ENCODE results near the gene JOSD2.

JOSD2 gene, protein sequence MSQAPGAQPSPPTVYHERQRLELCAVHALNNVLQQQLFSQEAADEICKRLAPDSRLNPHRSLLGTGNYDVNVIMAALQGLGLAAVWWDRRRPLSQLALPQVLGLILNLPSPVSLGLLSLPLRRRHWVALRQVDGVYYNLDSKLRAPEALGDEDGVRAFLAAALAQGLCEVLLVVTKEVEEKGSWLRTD

DNA sequence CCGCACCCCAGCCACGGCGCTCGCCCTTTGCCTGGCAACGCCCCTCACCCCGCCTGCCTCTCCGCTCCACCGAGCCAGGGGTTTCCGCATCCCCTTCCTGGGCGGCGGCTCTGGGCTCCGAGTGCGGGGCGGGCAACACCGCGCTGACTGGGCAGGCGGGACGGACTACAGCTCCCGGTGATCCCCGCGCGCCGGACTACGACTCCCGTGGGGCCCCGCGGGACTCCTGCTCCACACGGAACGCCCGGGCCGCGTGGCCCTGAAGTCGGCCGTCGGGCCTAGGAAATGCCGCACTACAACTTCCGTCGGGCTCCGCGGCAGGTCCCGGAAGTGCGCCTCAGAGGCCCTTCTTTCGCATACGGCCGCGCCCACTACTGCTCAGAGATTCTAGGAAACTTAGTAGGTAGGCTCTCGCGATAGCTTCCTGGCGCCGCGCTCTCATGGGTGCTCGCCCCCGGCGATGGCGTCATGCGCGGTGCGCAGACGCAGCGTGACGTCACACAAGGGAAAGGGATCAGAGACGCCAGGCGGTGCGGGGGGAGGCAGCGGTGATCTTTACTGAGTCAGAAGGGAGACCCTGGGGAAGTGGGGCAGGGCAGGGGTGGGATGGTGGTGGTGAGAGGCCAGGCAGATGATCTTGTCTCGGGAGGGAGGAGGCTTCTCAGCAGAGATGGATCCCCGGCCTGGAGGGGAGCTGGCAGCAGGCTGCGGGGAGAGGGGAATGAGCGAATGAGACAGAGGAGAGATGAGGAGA lies at the start of gene JOSD2:
Gene JOSD2 (minus strand): TSS at position 123 of the 754 bp plus-strand sequence. CDS start 760 bp downstream, outside the sequence.
- peak; percentile 92 to 98 for DNase-seq (ENCODE audit: extremely low read depth in 1 of 2, low read depth in 1 of 2)

DNA sequence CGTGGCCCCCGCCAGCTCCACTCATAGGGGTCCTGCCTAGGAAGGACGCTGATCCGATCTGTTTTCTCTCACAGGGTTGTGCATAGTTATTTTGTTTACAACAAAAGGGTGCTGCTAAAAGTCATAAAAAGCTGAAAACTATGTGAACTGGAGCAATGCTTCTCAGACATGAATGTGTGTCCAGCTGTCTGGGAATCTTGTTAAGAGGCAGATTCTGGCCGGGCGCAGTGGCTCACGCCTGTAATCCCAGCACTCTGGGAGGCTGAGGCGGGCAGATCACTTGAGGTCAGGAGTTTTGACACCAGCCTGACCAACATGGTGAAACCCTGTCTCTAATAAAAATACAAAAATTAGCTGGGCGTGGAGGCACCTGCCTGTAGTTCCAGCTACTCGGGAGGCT lies 48.6 kb upstream of the JOSD2 start:
- DNase-seq (ENCODE audit: extremely low read depth in 1 of 2, low read depth in 1 of 2) = no peak

DNA sequence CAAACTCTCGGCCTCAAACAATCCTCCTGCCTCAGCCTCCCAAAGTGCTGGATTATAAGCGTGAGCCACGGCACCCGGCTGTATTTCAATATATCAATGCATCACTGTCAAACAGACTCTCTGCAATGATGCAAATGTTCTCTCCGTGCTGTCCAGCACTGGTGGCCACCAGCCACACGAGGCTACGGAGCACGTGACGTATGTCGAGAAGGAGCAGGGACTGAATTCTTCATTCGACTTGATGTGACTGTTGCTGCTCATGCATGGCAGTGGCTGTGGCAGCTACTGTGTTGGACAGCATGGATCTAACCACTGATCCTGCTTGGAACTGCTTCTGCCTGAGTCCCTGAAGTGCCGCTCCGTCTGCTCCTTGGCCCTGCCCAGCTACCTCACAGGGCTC lies 47.5 kb upstream of the JOSD2 start:
- DNase-seq (ENCODE audit: extremely low read depth in 1 of 2, low read depth in 1 of 2) = no peak

DNA sequence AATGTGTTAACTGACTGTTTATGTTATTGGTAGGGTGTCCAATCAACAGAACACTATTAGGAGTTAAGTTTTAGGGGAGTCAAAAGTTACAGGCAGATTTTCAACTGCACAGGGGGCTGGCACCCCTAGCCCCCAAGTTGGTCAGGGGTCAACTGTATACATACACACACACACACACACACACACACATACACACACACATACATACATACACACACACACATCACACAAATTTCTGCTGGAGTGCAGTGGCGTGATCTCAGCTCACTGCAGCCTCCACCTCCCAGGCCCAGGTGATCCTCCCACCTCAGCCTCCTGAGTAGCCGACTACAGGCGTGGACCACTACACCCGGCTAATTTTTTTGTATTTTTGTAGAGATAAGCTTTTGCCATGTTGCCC lies 47.0 kb upstream of the JOSD2 start:
- no peak for DNase-seq (ENCODE audit: extremely low read depth in 1 of 2, low read depth in 1 of 2)

DNA sequence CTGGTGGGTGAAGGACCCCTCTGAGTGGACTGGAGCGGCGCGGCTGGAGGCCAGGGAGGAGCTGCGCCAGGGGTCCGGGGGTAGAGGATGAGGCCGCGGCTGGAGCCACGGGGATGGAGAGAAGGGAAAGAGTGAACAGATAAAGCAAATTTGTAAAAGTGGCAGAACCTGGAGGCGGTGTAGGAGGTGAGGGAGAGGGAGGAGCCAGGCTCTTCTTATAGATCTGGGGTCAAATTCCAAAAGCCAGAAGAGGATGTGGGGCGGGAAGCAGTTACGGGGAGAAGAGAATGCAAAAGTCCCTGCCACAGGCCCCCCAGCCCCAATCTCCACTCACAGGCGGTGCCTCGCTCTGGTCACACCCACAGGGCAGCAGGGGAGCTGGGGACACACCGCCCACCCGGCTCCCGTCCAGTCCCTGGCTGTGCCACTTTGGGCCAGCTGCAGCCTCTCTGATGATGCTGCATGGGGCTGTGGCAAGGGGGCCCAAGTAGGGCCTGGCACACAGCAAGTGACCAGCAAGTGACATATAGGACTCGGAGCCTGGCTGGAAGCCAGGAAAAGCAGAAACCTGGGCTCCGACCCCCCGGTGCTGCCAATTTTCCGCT lies 46.1 kb upstream of the JOSD2 start:
- DNase-seq (ENCODE audit: extremely low read depth in 1 of 2, low read depth in 1 of 2) = no peak

DNA sequence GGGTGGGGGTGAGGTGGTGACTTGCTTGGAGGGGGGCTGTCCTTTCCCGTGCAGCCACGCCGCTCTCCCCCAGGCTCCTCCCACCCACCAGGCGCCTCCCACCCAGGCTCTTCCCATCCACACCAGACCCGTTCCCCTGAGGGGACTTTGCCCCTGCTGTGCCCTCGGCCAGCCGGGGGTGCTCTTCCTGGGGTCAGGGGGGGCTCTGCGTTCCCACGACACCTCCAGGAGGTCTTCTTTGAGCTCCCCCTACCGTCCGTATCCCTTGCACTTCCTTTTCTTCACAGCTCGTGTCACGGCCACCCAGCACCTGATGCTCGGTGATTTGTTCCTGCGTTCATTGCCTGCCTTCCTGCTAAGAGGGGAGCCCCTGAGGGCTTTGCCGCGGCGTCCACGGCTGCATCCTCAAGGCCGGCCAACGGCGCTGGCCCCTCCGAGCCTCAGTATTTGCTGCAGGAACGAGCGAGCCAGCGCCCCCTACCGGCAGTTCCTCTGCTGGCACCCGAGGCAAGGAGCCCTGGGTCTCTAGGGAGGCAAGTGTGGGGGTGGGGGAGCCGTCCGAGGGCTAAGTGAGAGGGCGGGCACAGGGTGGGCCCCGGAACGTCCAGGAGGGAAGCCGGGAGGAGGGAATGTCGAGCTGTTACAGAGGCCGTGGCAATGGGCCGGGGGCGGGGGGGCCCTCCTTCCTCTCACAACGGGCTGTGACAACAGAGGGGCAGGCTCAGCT lies 45.5 kb upstream of the JOSD2 start:
- DNase-seq (ENCODE audit: extremely low read depth in 1 of 2, low read depth in 1 of 2) = peak; percentile 48 to 74

DNA sequence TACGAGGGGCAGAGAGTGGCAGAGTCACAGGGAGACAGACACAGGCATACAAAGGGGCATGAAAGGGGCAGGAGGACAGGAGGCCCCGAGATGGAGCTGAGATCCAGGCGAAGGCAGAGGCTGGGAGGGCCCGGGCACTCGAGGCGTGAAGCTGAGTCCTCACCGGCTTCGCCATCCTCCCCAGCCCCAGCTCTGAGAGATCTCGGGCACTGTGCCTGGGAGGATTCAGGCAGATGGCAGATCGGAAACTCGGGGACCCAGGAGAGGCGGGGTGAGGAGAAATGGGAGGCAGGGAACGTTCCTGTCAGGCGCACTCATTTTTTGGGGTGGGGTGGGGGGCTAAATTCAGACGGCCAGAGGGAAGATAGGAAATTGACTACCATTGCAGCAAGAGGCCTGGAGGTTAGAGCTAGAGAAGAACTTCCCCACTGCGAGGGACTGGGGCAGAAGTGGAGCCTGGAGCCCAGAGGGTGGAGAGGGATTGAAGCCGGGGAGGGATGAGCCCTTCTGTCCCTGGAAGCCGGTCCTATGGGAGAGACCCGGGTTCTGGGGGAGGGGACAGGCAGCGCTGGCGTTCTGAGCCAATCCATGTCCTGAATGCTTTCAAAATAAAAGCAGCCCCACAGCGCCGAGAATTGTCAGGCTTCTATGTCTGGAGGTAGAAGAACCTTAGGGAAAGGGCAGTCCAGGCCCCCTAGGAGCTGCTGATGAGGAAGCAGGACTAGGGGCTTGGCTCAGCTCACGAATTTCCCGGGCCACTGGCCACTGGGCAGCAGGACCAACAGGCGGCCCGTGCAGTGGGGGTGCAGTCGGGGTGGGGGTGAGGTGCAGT lies 44.7 kb upstream of the JOSD2 start:
- DNase-seq (ENCODE audit: extremely low read depth in 1 of 2, low read depth in 1 of 2) = no peak

DNA sequence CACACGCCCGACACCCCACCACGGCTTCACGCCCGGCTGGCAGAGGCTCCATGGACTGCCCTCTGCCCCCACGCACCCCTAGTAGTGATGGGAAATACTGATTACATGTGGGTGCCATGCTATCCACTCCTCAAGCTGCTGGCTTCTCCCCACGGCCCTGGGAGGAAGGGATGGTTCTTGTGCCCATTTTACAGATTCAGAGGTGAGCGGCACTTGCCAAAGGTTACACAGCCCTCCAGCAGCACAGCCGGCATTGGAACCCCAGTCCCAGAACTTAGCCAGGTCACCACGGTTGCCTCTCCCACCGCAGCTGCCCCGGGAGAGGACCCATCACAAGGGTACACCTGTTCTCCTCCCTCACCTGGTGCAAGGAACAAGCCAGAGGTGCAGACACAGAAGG lies 44.0 kb upstream of the JOSD2 start:
- no peak for DNase-seq (ENCODE audit: extremely low read depth in 1 of 2, low read depth in 1 of 2)

DNA sequence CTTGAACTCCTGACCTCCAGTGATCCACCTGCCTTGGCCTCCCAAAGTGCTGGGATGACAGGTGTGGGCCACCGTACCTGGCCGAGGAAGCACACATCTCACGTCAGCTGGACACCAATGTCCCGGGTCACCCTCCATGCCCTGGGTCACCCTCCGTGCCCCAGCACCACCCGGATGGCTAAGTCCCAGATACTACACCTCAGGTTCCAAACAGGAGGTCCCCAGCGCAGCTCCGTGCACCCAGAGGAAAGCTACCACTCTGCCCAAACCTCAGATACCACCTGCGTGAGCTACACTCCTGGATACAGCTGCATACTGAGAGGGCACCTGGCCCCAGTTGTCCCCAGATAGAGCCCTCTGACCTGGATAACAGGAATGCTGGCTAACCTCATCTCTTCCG lies 43.2 kb upstream of the JOSD2 start:
- no peak for DNase-seq (ENCODE audit: extremely low read depth in 1 of 2, low read depth in 1 of 2)

DNA sequence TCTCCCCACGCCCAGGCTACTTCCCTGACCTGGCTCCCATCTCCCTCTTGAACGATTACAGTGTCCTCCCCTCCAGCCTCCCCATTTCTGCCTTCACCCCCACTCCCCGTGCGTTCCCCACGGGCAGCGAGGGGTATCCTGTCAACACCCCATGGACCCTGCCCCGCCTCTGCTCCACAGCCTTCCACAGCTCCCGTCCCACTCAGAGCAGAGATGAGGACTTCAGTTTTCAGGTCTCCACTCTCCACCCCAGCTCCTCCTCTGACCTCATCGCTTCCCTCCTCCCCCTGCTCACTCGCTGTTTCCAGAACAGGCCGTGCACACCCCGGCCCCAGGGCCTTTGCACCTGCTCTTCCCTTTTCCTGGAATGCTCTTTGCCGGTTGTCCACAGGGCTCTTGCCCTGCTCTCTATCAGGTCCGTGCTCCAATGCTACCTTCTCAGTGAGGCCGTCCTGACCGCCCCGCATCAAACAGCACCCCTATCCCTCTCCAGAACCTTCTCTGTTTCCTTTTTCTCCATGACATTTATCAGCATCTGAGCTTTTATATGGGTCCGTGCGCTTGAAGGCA lies 42.2 kb upstream of the JOSD2 start:
- DNase-seq (ENCODE audit: extremely low read depth in 1 of 2, low read depth in 1 of 2) = no peak

DNA sequence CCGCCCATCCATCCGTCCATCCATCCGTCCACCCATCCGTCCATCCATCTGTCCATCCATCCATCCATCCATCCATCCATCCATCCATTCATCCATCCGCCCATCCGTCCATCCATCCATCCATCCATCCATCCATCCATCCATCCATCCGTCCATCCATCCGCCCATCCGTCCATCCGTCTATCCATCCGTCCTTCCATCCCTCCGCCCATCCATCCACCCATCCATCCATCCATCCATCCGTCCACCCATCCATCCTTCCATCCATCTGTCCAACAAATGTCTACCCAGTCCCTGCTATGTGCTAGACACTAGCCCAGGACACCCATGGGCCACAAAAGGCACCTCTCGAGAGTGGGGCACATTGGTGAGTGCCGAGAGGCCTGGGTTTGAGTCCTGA lies 41.5 kb upstream of the JOSD2 start:
- no peak for DNase-seq (ENCODE audit: extremely low read depth in 1 of 2, low read depth in 1 of 2)

DNA sequence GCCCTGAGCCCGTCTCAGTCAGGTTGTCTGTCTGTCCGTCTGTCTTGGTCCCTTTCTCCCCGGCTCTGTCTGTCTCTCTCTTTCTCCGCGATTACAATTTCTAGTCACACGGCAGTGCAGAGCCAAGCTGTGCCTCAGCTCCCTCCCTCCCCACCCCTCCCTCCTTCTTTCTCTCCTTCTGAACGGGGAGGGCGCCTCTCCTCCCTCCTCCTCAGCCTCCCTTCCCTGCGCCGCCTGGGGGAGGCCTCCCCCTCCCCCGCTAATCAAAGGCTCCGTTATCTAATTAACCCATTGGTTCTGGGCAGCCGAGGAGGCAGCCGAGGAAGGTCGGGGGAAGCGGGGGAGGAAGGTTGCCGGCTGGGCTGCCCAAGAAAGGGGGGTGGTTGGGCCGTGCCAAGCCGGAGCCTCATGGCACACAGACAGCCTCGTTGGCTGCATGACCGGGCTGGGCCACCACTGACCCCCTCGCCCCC lies 40.8 kb upstream of the JOSD2 start:
- no peak for DNase-seq (ENCODE audit: extremely low read depth in 1 of 2, low read depth in 1 of 2)

DNA sequence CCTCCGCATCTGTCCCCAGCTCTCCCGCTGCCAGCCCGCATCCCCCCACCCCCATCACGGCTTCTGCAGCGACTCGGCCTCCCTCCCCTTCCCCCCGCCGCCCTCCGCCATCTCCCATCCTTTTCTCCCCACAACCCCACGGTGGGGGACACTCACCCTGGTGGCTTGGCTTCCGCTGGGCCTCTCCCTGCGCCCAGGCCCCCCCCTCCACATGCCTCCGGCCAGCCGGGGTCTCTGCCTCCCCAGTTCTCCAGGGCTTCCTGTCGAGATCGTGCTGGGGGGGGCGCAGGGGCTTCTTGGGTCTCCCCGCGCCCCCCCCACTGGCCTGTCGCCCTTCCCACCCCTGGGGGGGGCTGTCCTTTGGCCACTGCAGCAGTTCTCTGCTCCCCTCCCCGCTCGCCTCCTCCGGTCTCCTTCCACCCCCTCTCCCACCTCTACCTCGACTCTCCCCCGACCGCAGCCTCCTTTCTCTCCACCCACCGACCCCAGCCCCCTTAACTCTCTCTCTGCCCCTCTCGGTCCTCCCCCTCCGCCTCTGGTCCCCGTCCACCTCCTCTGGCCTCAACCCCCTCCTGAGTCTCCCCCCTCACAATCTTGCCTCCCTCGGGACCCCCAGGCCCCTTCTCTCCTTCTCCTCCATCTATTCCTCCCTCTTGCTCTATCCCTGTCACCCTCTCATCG lies 40.2 kb upstream of the JOSD2 start:
- no peak for DNase-seq (ENCODE audit: extremely low read depth in 1 of 2, low read depth in 1 of 2)

DNA sequence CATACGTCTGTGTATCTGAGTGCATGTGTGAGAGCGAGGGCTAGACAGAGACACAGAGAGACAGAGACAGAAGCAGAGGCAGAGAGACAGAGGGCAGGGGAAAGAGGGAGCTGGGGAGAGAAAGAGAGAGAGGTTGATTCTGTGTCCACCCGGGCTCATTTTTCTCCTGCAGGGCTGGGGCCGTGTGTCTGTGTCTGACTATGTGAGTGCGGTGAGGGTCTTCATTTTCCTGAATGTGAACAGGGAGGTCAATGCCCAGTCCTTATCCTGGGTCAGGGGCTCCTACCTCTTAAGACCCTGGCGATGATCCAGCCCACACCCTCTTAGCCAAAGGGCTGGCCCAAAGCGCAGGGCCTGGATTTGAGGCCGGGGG lies 39.6 kb upstream of the JOSD2 start:
- no peak for DNase-seq (ENCODE audit: extremely low read depth in 1 of 2, low read depth in 1 of 2)

DNA sequence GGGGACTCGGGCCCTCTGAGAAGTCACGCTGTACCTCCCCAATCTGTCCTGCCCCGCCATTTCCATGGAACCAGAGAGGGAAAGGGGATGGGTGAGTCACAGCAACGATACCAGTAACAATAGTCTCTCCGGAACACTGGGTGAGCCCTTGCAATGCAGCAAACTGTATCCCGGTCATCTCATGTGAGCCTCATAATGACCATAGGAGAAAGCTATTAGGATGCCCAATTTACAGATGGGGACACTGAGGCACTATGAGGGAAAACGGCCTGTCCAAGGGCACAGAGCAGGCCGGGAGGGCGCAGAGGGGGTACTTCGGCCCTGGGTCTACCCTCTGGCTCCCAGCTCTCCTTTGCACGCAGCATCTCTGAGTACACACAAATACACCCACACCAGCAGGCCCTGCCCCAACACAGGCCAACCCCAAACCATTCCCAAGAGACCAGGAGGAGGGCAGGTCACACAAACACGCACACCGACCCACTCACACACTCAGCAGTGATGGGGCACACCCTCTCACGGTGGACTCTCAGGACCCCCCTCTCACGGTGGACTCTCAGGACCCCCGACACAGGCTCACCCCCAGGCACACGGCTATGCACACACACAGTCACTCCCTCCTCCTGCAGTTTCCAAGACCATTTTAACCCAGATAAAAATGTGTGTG lies 39.1 kb upstream of the JOSD2 start:
- no peak for DNase-seq (ENCODE audit: extremely low read depth in 1 of 2, low read depth in 1 of 2)

DNA sequence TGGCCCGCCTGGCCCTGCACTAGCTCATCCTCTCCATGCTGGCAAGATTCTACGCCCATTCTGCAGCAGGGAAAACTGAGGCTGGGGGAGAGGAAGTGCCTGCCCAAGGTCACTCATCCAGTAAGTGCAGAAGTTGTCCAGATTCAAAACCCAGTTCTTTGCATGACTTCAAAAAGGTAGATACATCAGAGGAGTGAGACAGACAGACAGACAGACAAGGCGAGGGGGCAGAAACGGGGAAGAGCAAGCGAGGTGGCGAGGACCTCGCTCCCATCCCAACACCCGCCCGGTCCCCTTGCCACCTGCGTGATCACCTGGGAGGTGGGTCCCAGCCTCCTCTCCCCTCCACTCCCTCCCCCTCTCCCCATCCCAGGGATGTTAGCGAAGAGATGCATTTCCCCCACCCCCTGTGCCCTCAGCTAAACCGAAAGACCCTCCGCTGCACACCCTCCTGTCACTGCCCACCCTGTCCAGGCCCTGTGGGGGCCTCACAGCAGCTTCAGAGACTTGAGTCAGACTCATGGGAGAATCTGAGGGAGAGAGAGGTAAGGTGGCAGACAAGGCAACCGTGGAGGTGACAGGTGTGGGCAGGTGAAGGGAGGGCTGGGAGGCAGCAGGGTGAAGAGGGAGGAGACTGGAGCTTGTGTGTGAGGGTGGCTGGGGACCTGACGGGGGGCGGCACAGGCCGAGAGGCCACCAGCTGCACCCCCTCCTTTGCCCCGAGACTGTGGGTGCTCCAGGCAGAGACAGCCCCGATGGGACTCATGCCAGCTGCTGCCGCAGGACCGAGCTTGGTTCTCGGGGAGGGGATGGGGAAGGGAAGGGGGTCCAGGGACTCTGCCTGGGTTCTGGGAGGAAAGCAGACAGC lies 38.3 kb upstream of the JOSD2 start:
- no peak for DNase-seq (ENCODE audit: extremely low read depth in 1 of 2, low read depth in 1 of 2)

DNA sequence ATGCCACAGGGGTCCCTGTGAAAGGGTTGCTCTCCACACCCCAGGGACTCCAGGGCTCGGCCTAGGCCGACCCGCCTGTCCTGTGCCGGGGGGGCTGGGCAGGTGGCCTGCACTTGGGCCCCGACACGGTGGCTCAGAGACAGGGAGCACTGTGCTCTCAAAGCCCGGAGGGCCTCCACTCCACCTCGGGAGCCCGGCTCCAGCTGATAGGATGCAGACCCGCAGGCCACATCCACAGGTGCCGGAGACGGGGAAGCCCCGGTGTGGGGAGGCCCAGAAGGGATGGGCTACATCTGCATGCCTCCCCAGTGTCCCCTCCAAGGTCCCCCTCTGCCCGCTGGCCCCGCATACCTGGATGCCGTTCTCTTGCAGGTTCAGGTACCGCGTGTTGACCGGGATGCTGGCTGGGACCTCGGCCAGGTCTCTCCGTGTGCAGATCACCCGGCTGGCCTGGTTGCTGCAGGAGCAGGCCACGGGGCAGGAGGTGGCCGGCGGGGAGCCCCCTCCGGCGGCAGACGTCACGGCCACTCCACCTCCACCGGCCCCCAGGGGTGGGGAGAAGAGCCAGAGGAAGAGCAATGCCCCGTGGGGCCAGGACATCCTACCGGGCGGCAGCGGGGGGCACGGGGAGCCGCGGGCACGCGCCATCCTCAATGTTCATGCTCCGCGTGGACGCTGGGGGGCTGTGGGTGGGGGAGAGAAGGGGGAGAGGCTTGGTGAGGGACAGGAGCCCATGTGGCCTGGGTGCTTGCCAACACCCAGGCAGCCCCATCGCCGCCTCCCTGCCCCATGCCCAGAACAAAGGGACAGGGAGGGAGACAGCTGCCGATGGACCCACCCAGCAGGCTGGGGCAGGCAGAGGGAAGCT lies 37.4 kb upstream of the JOSD2 start:
- DNase-seq (ENCODE audit: extremely low read depth in 1 of 2, low read depth in 1 of 2) = no peak
